Measurements from ENCODE around the gene PGBD4.

Gene PGBD4

GRCh38 chr15:34114215-34114614 is 12.3 kb downstream of the PGBD4 start:
- no peak overlapping the region for H2AFZ ChIP-seq (ENCODE audit: low read depth, low read length, severe bottlenecking)
- no peaks in the 10 kb centered on the region for H3K36me3 ChIP-seq (ENCODE audit: low read length)
- no peaks in the 10 kb centered on the region for H4K20me1 ChIP-seq (ENCODE audit: low read depth, low read length)
- H3K9ac ChIP-seq (ENCODE audit: low read length) = no peak overlapping the region
- no peak for TF ChIP-seq CTCF (IDR thresholded peaks at IDR 0.05; ENCODE audit: insufficient read depth, low read length, poor library complexity, severe bottlenecking)
- no peak overlapping the region for H3K4me3 ChIP-seq (ENCODE audit: insufficient read depth, low read length, poor library complexity, severe bottlenecking)
- no peaks in the 10 kb centered on the region for H3K27me3 ChIP-seq (ENCODE audit: low read length)
- H3K9me3 ChIP-seq (ENCODE audit: insufficient read depth, low read length) = no peaks in the 10 kb centered on the region
- H3K9me2 ChIP-seq (replicated peaks; ENCODE audit: insufficient read depth, low read length) = no peaks in the 10 kb centered on the region
- no peaks in the 10 kb centered on the region for H3K79me2 ChIP-seq (ENCODE audit: insufficient read depth, low read length)
- H3F3A ChIP-seq (ENCODE audit: insufficient read depth) = no peaks in the 10 kb centered on the region
- no peak overlapping the region for H3K27ac ChIP-seq (ENCODE audit: low read depth, low read length)
- H3K4me2 ChIP-seq (ENCODE audit: low read depth, low read length, poor library complexity, severe bottlenecking) = no peak overlapping the region

GRCh38 chr15:34114739-34115138 is 12.9 kb downstream of the PGBD4 start:
- Histone ChIP-seq H3K4me3 (ENCODE audit: insufficient read depth, low read length, poor library complexity, severe bottlenecking) (no peak overlapping the region), H3K27me3 (ENCODE audit: low read length) (no peaks in the 10 kb centered on the region), H3K36me3 (ENCODE audit: low read length) (no peaks in the 10 kb centered on the region), H2AFZ (ENCODE audit: low read depth, low read length, severe bottlenecking) (no peak overlapping the region), H3K9me3 (ENCODE audit: insufficient read depth, low read length) (no peaks in the 10 kb centered on the region), H3K9ac (ENCODE audit: low read length) (no peak overlapping the region), H3K9me2 (replicated peaks; ENCODE audit: insufficient read depth, low read length) (no peaks in the 10 kb centered on the region), H3F3A (ENCODE audit: insufficient read depth) (no peaks in the 10 kb centered on the region), H3K79me2 (ENCODE audit: insufficient read depth, low read length) (no peaks in the 10 kb centered on the region), H3K4me2 (ENCODE audit: low read depth, low read length, poor library complexity, severe bottlenecking) (no peak overlapping the region), H3K27ac (ENCODE audit: low read depth, low read length) (no peak overlapping the region), H4K20me1 (ENCODE audit: low read depth, low read length) (no peaks in the 10 kb centered on the region)
- TF ChIP-seq CTCF (IDR thresholded peaks at IDR 0.05; ENCODE audit: insufficient read depth, low read length, poor library complexity, severe bottlenecking) = no peak
- TF ChIP-seq EZH2phosphoT487 (conservative IDR thresholded peaks at IDR 0.05; ENCODE audit: low read length) = no peak

GRCh38 chr15:34116620-34117019 is 14.7 kb downstream of the PGBD4 start:
- Histone ChIP-seq H3K36me3 (ENCODE audit: low read length) (no peaks in the 10 kb centered on the region), H3K4me3 (ENCODE audit: insufficient read depth, low read length, poor library complexity, severe bottlenecking) (no peak overlapping the region), H2AFZ (ENCODE audit: low read depth, low read length, severe bottlenecking) (no peak overlapping the region), H3K9me3 (ENCODE audit: insufficient read depth, low read length) (no peaks in the 10 kb centered on the region), H3K79me2 (ENCODE audit: insufficient read depth, low read length) (no peaks in the 10 kb centered on the region), H4K20me1 (ENCODE audit: low read depth, low read length) (no peaks in the 10 kb centered on the region), H3K9ac (ENCODE audit: low read length) (no peak overlapping the region), H3F3A (ENCODE audit: insufficient read depth) (no peaks in the 10 kb centered on the region), H3K27me3 (ENCODE audit: low read length) (no peaks in the 10 kb centered on the region), H3K9me2 (replicated peaks; ENCODE audit: insufficient read depth, low read length) (no peaks in the 10 kb centered on the region), H3K27ac (ENCODE audit: low read depth, low read length) (no peak overlapping the region), H3K4me2 (ENCODE audit: low read depth, low read length, poor library complexity, severe bottlenecking) (no peak overlapping the region)
- TF ChIP-seq EZH2phosphoT487 (conservative IDR thresholded peaks at IDR 0.05; ENCODE audit: low read length) (no peak), CTCF (IDR thresholded peaks at IDR 0.05; ENCODE audit: insufficient read depth, low read length, poor library complexity, severe bottlenecking) (no peak)

GRCh38 chr15:34119291-34119690 is 17.4 kb downstream of the PGBD4 start:
- Histone ChIP-seq H3K9me2 (replicated peaks; ENCODE audit: insufficient read depth, low read length) (no peaks in the 10 kb centered on the region), H3K36me3 (ENCODE audit: low read length) (no peaks in the 10 kb centered on the region)

More at GRCh38 chr15:34119291-34119690, 17.4 kb downstream of the PGBD4 start:
- Histone ChIP-seq H4K20me1 (ENCODE audit: low read depth, low read length) (no peaks in the 10 kb centered on the region), H3K27me3 (ENCODE audit: low read length) (no peaks in the 10 kb centered on the region), H3K79me2 (ENCODE audit: insufficient read depth, low read length) (no peaks in the 10 kb centered on the region), H2AFZ (ENCODE audit: low read depth, low read length, severe bottlenecking) (no peak overlapping the region), H3K4me2 (ENCODE audit: low read depth, low read length, poor library complexity, severe bottlenecking) (no peak overlapping the region), H3K27ac (ENCODE audit: low read depth, low read length) (no peak overlapping the region), H3K4me3 (ENCODE audit: insufficient read depth, low read length, poor library complexity, severe bottlenecking) (no peak overlapping the region), H3K9ac (ENCODE audit: low read length) (no peak overlapping the region), H3K9me3 (ENCODE audit: insufficient read depth, low read length) (no peaks in the 10 kb centered on the region), H3F3A (ENCODE audit: insufficient read depth) (no peaks in the 10 kb centered on the region)
- TF ChIP-seq EZH2phosphoT487 (conservative IDR thresholded peaks at IDR 0.05; ENCODE audit: low read length) (no peak), CTCF (IDR thresholded peaks at IDR 0.05; ENCODE audit: insufficient read depth, low read length, poor library complexity, severe bottlenecking) (no peak)

Data from SU-DHL-6 (cell line).